HepG2 (cell line): ENCODE data around the gene C20orf96. TPM values are rescaled to one million over a fixed set of nuclear protein-coding genes. Genes with fewer than 3 reads are reported as not detected.

ENCODE experiments used
- ATAC-seq: fragments of 200-7000 bp; cut with Tn5 transposase; 3 replicates; pipeline ENCODE4 v1.9.1; 2020; ENCODE audit warnings: mild to moderate bottlenecking, moderate library complexity
- BruUV-seq: library from RNA; stranded (reverse); fragments of 400-500 nt; replicated peaks from 2 replicates; lab custom pipeline; 2021; lab: Mats Ljungman, UMichigan
- CTCF ChIA-PET: fragments of 300-600 bp; formaldehyde crosslinking; extraction: SDS; loops from one replicate; lab custom pipeline; 2021; ENCODE audit warnings: low total read pairs, inconsistent platforms, low intra/inter-chr PET ratio; lab: Yijun Ruan, JAX
- POLR2A ChIA-PET: fragments of 350-600 bp; sonication (Branson Sonifier 250); formaldehyde crosslinking; loops from one replicate; lab custom pipeline; 2020; ENCODE audit warnings: antibody characterized with exemption, inconsistent platforms; lab: Yijun Ruan, JAX
- DNase-seq: peaks from one replicate; pipeline ENCODE4 v3.0.0-alpha.2; 2015; ENCODE audit warnings: low spot score
- FAIRE-seq: peaks from 3 replicates; lab custom pipeline; 2011; peaks lifted over from hg19 to GRCh38; lab: Jason Lieb, UNC
- H2AFZ ChIP-seq: one replicate; pipeline ENCODE4 v1.6.1; 2011; ENCODE audit warnings: low read length, inconsistent platforms
- H3K27ac ChIP-seq: fragments of 300-600 bp; 3 replicates; pipeline ENCODE4 v1.8.0; 2011; ENCODE audit warnings: mixed run types, mild to moderate bottlenecking, mixed read lengths, low read length, inconsistent platforms; ENCODE audit not compliant: insufficient read depth; ENCODE audit errors: extremely low read length
- H3K27me3 ChIP-seq, 2 experiments: fragments of 200-600 bp in 1 of 2; 2 replicates in 1 of 2; 3 replicates in 1 of 2; pipeline versions ENCODE4 v1.6.0 to v1.8.0; 2011; ENCODE audit warnings: low read length in 2 of 2, mild to moderate bottlenecking in 2 of 2, moderate library complexity in 2 of 2, inconsistent platforms in 1 of 2; ENCODE audit not compliant: insufficient read depth in 2 of 2, control insufficient read depth in 1 of 2
- H3K36me3 ChIP-seq, 2 experiments: fragments of 200-600 bp in 1 of 2; replicated peaks in 1 of 2; 2 replicates in 1 of 2; 3 replicates in 1 of 2; pipeline versions ENCODE4 v1.5.1 to v1.8.0; 2011; ENCODE audit warnings: low read length in 2 of 2, inconsistent platforms in 1 of 2; ENCODE audit not compliant: insufficient read depth in 2 of 2, control insufficient read depth in 1 of 2
- H3K4me1 ChIP-seq: 2 replicates; pipeline ENCODE4 v1.5.1; 2012; ENCODE audit warnings: low read length, inconsistent platforms; ENCODE audit not compliant: insufficient read depth
- H3K4me2 ChIP-seq: 2 replicates; pipeline ENCODE4 v1.6.0; 2011; ENCODE audit warnings: low read depth, low read length, inconsistent platforms
- H3K4me3 ChIP-seq, 3 experiments: fragments of 200-600 bp in 1 of 3; sonication (generic), shearing (Covaris generic) in 1 of 3; replicated peaks in 1 of 3; 2 replicates each; pipeline ENCODE4 v1.5.1; 2011 to 2016; ENCODE audit warnings: low read length in 3 of 3, inconsistent platforms in 2 of 3, low read depth in 2 of 3, mild to moderate bottlenecking in 2 of 3, control low read depth in 1 of 3, mixed read lengths in 1 of 3; ENCODE audit not compliant: insufficient read depth in 1 of 3
- H3K79me2 ChIP-seq: one replicate; pipeline ENCODE4 v1.6.1; 2011; ENCODE audit warnings: low read length, inconsistent platforms; ENCODE audit not compliant: insufficient read depth
- H3K9ac ChIP-seq: 2 replicates; pipeline ENCODE4 v1.6.0; 2011; ENCODE audit warnings: mild to moderate bottlenecking, low read depth, low read length, inconsistent platforms; ENCODE audit not compliant: insufficient read depth
- H3K9me3 ChIP-seq: 2 replicates; pipeline ENCODE4 v1.5.1; 2012; ENCODE audit warnings: mild to moderate bottlenecking, low read length
- H4K20me1 ChIP-seq: 2 replicates; pipeline ENCODE4 v1.6.0; 2011; ENCODE audit warnings: inconsistent platforms, mild to moderate bottlenecking, low read length, moderate library complexity; ENCODE audit not compliant: insufficient read depth
- CENPT ChIP-seq: sonication (generic); formaldehyde crosslinking; IDR thresholded peaks from 2 replicates; pipeline ENCODE4 v1.8.0; 2022; ENCODE audit warnings: low read depth, mild to moderate bottlenecking, moderate library complexity, missing genetic modification reagents
- CHCHD3 ChIP-seq: sonication (generic); formaldehyde crosslinking; IDR thresholded peaks from 2 replicates; pipeline ENCODE4 v1.8.0; 2022; ENCODE audit warnings: mild to moderate bottlenecking, missing genetic modification reagents, moderate library complexity
- GATA4 ChIP-seq: sonication (generic); IDR thresholded peaks from 2 replicates; pipeline ENCODE4 v1.6.1; 2016; ENCODE audit warnings: antibody characterized with exemption, low read depth, borderline replicate concordance
- HNF4G ChIP-seq, 2 experiments: sonication (generic) in 1 of 2; formaldehyde crosslinking in 1 of 2; IDR thresholded peaks; 2 replicates each; pipeline versions ENCODE4 v1.4.0 to v1.6.1; 2011 to 2020; ENCODE audit warnings: borderline replicate concordance in 2 of 2, low read depth in 2 of 2, mild to moderate bottlenecking in 2 of 2, low read length in 1 of 2, missing genetic modification reagents in 1 of 2, moderate library complexity in 1 of 2
- HOXA3 ChIP-seq: sonication (generic); formaldehyde crosslinking; IDR thresholded peaks from 2 replicates; pipeline ENCODE4 v1.5.0; 2020; ENCODE audit warnings: missing genetic modification reagents
- HOXD1 ChIP-seq: sonication (generic); formaldehyde crosslinking; IDR thresholded peaks from 2 replicates; pipeline ENCODE4 v1.5.0; 2020; ENCODE audit warnings: missing genetic modification reagents
- PCBP2 ChIP-seq: fragments of 200-400 bp; formaldehyde crosslinking; optimal IDR thresholded peaks from 2 replicates; pipeline ENCODE3; 2018; ENCODE audit warnings: low read length, low read depth; ENCODE audit not compliant: poor library complexity, severe bottlenecking
- SRF ChIP-seq: IDR thresholded peaks from 2 replicates; pipeline ENCODE4 v1.6.1; 2011; ENCODE audit warnings: mild to moderate bottlenecking, low read depth, low read length, moderate library complexity
- ZFP36L2 ChIP-seq: sonication (generic); formaldehyde crosslinking; IDR thresholded peaks from 2 replicates; pipeline ENCODE4 v1.4.0; 2020; ENCODE audit warnings: missing genetic modification reagents
- ZFP41 ChIP-seq: sonication (generic); formaldehyde crosslinking; IDR thresholded peaks from 2 replicates; pipeline ENCODE4 v1.4.0; 2020; ENCODE audit warnings: mild to moderate bottlenecking, missing genetic modification reagents, borderline replicate concordance
- ZNF10 ChIP-seq: sonication (generic); formaldehyde crosslinking; IDR thresholded peaks from 2 replicates; pipeline ENCODE4 v1.4.0; 2020; ENCODE audit warnings: mild to moderate bottlenecking, low read depth, missing genetic modification reagents, borderline replicate concordance
- ZNF292 ChIP-seq: sonication (generic); formaldehyde crosslinking; IDR thresholded peaks from 2 replicates; pipeline ENCODE4 v1.8.1; 2022; ENCODE audit warnings: mild to moderate bottlenecking, low read depth, missing genetic modification reagents, borderline replicate concordance
- ZNF296 ChIP-seq: sonication (generic); formaldehyde crosslinking; conservative IDR thresholded peaks from 2 replicates; pipeline ENCODE4 v1.5.0; 2020; ENCODE audit warnings: mild to moderate bottlenecking, missing genetic modification reagents
- ZNF577 ChIP-seq: sonication (generic); formaldehyde crosslinking; IDR thresholded peaks from 2 replicates; pipeline ENCODE4 v1.4.0; 2020; ENCODE audit warnings: mild to moderate bottlenecking, low read depth, missing genetic modification reagents, borderline replicate concordance
- ZNF614 ChIP-seq: IDR thresholded peaks from 2 replicates; pipeline ENCODE4 v1.6.1; 2018; ENCODE audit warnings: missing biosample characterization, missing genetic modification reagents, inconsistent platforms, borderline replicate concordance
- ZNF629 ChIP-seq: sonication (generic); formaldehyde crosslinking; conservative IDR thresholded peaks from 2 replicates; pipeline ENCODE4 v1.5.0; 2020; ENCODE audit warnings: missing genetic modification reagents
- ZNF703 ChIP-seq: sonication (generic); formaldehyde crosslinking; IDR thresholded peaks from 2 replicates; pipeline ENCODE4 v1.5.1; 2020; ENCODE audit warnings: missing genetic modification reagents, mild to moderate bottlenecking, moderate library complexity, borderline replicate concordance
- ZSCAN31 ChIP-seq: sonication (generic); formaldehyde crosslinking; IDR thresholded peaks from 2 replicates; pipeline ENCODE4 v1.5.0; 2020; ENCODE audit warnings: low read depth, mild to moderate bottlenecking, missing genetic modification reagents
- WGBS: methylation state at CpG from one replicate; pipeline ENCODE4 v1.1.6; 2017; ENCODE audit warnings: low lambda C conversion rate; 5-methylcytosine and 5-hydroxymethylcytosine counted together
- in situ Hi-C: cut with HindIII; loops from 2 replicates; pipeline ENCODE4 v1.10.0; 2017; ENCODE audit warnings: low pct_unique_long_range_greater_than_20kb; ENCODE audit not compliant: extremely low pct_ligation_motif_present
- intact Hi-C: fragments of 100-400 bp; cut with micrococcal nuclease; formaldehyde crosslinking; loops from one replicate; pipeline ENCODE4 v1.10.0; 2022; ENCODE audit not compliant: unreplicated experiment
- polyA plus RNA-seq, 8 experiments: library from polyadenylated mRNA; depleted of rRNA in 3 of 8; stranded (reverse) in 7 of 8; unstranded in 1 of 8; fragments of >200 nt; fragmentation: Illumina TruSeq in 4 of 8; extraction: Trizol in 4 of 8; gene quantifications; 2 replicates each; pipeline versions ENCODE4 v1.2.1 to v1.2.3, GENCODE V29; 2011 to 2016; ENCODE audit warnings: low read depth in 4 of 8, missing spikeins in 1 of 8, mixed read lengths in 1 of 8; ENCODE audit not compliant: insufficient read depth in 1 of 8
- total RNA-seq, 5 experiments: library from RNA; depleted of rRNA; stranded (reverse); fragments of >200 nt; fragmentation: Illumina TruSeq; extraction: Trizol; gene quantifications; 2 replicates each; pipeline ENCODE4 v1.2.3, GENCODE V29; 2016; ENCODE audit warnings: low read depth in 1 of 5
- TF ChIP-seq, protein P1 (sequence below): sonication (generic); formaldehyde crosslinking; IDR thresholded peaks from 2 replicates; pipeline ENCODE4 v1.5.1; 2020; ENCODE audit warnings: missing genetic modification reagents, mild to moderate bottlenecking, borderline replicate concordance
- TF ChIP-seq, protein P2 (sequence below): sonication (generic); formaldehyde crosslinking; IDR thresholded peaks from 2 replicates; pipeline ENCODE4 v1.8.0; 2023; ENCODE audit warnings: mild to moderate bottlenecking, missing genetic modification reagents
- TF ChIP-seq, protein P3 (sequence below): IDR thresholded peaks from 2 replicates; pipeline ENCODE4 v1.6.1; 2016; ENCODE audit warnings: mild to moderate bottlenecking

C20orf96 gene
- total and polyA plus RNA-seq, 2 of the 13 experiments (the other 11 are each of a cell fraction or from before 2014, with no cell fraction given): 3.8 to 20.6 TPM

GRCh38 chr20:309306-309840 lies 18.8 kb upstream of the C20orf96 start:
- H3K4me2 ChIP-seq: peak overlapping the region; percentile 93
- H3K79me2 ChIP-seq: no peaks in the 10 kb centered on the region
- CTCF ChIA-PET: no interaction called here
- FAIRE-seq (peak; percentile 39), ATAC-seq (peak; percentile 73), DNase-seq (no peak)
- TSS peak; percentile 80 for BruUV-seq
- H3K4me3 ChIP-seq: peak overlapping the region; percentile 39 to 62 (median 54)
- no peaks in the 10 kb centered on the region for H3K36me3 ChIP-seq
- peaks cover 53% of the 10 kb centered on the region for H3K4me1 ChIP-seq
- H3K9me3 ChIP-seq: no peaks in the 10 kb centered on the region
- H3K27ac ChIP-seq: peak overlapping the region; percentile 60
- intact Hi-C loops (no loop called here), in situ Hi-C loops (no loop called here)
- peak overlapping the region; percentile 65 for H3K9ac ChIP-seq
- no peaks in the 10 kb centered on the region; a peak in 1 of 5 replicates for H3K27me3 ChIP-seq
- POLR2A ChIA-PET: interaction anchor here (1.2 to 3.8 kb wide), 5 partner anchors 10 to 31 kb away, joined by 3 to 56 read pairs (median 13); partner anchors contain the start of genes SOX12 and ZCCHC3
- under 1% methylated on average over 6 of the region's 6 CpGs for WGBS
- H2AFZ ChIP-seq: peak overlapping the region; percentile 69
- H4K20me1 ChIP-seq: no peaks in the 10 kb centered on the region
- TF ChIP-seq ZFP41 (CRISPR knock-in tag): no peak
- TF ChIP-seq ZNF614 (CRISPR knock-in tag): no peak
- peak; percentile 90 for TF ChIP-seq ZNF629
- TF ChIP-seq CHCHD3 (CRISPR knock-in tag): no peak
- TF ChIP-seq, protein P1, sequence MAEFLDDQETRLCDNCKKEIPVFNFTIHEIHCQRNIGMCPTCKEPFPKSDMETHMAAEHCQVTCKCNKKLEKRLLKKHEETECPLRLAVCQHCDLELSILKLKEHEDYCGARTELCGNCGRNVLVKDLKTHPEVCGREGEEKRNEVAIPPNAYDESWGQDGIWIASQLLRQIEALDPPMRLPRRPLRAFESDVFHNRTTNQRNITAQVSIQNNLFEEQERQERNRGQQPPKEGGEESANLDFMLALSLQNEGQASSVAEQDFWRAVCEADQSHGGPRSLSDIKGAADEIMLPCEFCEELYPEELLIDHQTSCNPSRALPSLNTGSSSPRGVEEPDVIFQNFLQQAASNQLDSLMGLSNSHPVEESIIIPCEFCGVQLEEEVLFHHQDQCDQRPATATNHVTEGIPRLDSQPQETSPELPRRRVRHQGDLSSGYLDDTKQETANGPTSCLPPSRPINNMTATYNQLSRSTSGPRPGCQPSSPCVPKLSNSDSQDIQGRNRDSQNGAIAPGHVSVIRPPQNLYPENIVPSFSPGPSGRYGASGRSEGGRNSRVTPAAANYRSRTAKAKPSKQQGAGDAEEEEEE (CRISPR knock-in tag): peak; percentile 46
- TF ChIP-seq HOXD1 (CRISPR knock-in tag): 0 out of 2 replicates have a peak, but pooled peaks have one; percentile 23
- TF ChIP-seq ZNF10 (CRISPR knock-in tag): no peak
- TF ChIP-seq ZNF292: peak; percentile 67
- TF ChIP-seq PCBP2: no peak
- 0 out of 2 replicates have a peak, but pooled peaks have one; percentile 11 for TF ChIP-seq GATA4
- TF ChIP-seq SRF: no peak
- no peak for TF ChIP-seq ZNF577
- TF ChIP-seq ZSCAN31: 0 out of 2 replicates have a peak, but pooled peaks have one; percentile 58
- no peak for TF ChIP-seq ZNF703 (CRISPR knock-in tag)
- TF ChIP-seq ZFP36L2 (CRISPR knock-in tag): no peak
- TF ChIP-seq CENPT (CRISPR knock-in tag): no peak
- TF ChIP-seq, protein P2, sequence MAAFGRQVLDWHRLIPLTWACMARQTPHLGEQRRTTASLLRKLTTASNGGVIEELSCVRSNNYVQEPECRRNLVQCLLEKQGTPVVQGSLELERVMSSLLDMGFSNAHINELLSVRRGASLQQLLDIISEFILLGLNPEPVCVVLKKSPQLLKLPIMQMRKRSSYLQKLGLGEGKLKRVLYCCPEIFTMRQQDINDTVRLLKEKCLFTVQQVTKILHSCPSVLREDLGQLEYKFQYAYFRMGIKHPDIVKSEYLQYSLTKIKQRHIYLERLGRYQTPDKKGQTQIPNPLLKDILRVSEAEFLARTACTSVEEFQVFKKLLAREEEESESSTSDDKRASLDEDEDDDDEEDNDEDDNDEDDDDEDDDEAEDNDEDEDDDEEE (CRISPR knock-in tag): no peak
- TF ChIP-seq, protein P3, sequence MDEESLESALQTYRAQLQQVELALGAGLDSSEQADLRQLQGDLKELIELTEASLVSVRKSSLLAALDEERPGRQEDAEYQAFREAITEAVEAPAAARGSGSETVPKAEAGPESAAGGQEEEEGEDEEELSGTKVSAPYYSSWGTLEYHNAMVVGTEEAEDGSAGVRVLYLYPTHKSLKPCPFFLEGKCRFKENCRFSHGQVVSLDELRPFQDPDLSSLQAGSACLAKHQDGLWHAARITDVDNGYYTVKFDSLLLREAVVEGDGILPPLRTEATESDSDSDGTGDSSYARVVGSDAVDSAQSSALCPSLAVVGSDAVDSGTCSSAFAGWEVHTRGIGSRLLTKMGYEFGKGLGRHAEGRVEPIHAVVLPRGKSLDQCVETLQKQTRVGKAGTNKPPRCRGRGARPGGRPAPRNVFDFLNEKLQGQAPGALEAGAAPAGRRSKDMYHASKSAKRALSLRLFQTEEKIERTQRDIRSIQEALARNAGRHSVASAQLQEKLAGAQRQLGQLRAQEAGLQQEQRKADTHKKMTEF (CRISPR knock-in tag): no peak
- no peak for TF ChIP-seq ZNF296 (CRISPR knock-in tag)
- TF ChIP-seq HOXA3 (CRISPR knock-in tag): no peak
- TF ChIP-seq HNF4G (IDR thresholded peaks at IDR 0.05; ENCODE audit: borderline replicate concordance, low read depth, low read length): no peak
- no peak for TF ChIP-seq HNF4G (CRISPR knock-in tag; IDR thresholded peaks at IDR 0.05; ENCODE audit: borderline replicate concordance, low read depth)
